ENCODE measurements around the gene MAP2K5. TPM values are rescaled to one million over a fixed set of nuclear protein-coding genes. Genes with fewer than 3 reads are reported as not detected.

Gene MAP2K5
- total and polyA plus RNA-seq, 4 donors = 3.8 to 6.4 (median 5.6) TPM

GRCh38 chr15:67587754-67588153 lies 45.3 kb downstream of the MAP2K5 start:
- no peak for DNase-seq (ENCODE audit: low spot score)
- WGBS = 94% methylated on average over 3 of the region's 3 CpGs
- H3K9ac ChIP-seq (ENCODE audit: low read depth in 1 of 2, low read length in 2 of 2) = no peak overlapping the region
- no peaks in the 10 kb centered on the region for H3K27me3 ChIP-seq (ENCODE audit: control insufficient read depth in 4 of 4, insufficient read depth in 4 of 4, low read length in 3 of 4)
- no peaks in the 10 kb centered on the region for H3K9me3 ChIP-seq (ENCODE audit: control insufficient read depth in 4 of 4, low read length in 3 of 4)
- H3K4me1 ChIP-seq (ENCODE audit: control insufficient read depth in 4 of 4, insufficient read depth in 4 of 4, low read length in 3 of 4) = no peaks in the 10 kb centered on the region
- no peak for TF ChIP-seq RAD21 (IDR thresholded peaks at IDR 0.05)
- no peak for TF ChIP-seq MAX (IDR thresholded peaks at IDR 0.05)
- no peak for TF ChIP-seq EGR1 (IDR thresholded peaks at IDR 0.05; ENCODE audit: low read depth in 2 of 2)
- TF ChIP-seq SP1 (IDR thresholded peaks at IDR 0.05) = no peak
- TF ChIP-seq FOXA1 (IDR thresholded peaks at IDR 0.05) = no peak
- TF ChIP-seq RXRA (IDR thresholded peaks at IDR 0.05) = no peak
- no peak for TF ChIP-seq ZBTB33 (IDR thresholded peaks at IDR 0.05)
- TF ChIP-seq HNF4G (IDR thresholded peaks at IDR 0.05) = no peak
- TF ChIP-seq HNF4A (conservative IDR thresholded peaks at IDR 0.05) = no peak
- TF ChIP-seq JUND (IDR thresholded peaks at IDR 0.05) = no peak
- H3K27ac ChIP-seq (ENCODE audit: low read depth in 1 of 2, low read length in 2 of 2) = no peak overlapping the region
- H3K36me3 ChIP-seq (ENCODE audit: control insufficient read depth in 4 of 4, insufficient read depth in 3 of 4, low read depth in 1 of 4, low read length in 3 of 4) = peaks cover 1 to 26% (median 17%) of the 10 kb centered on the region in 4 donors
- H3K4me3 ChIP-seq (ENCODE audit: low read depth in 1 of 3, low read length in 3 of 3) = no peak overlapping the region

- no peaks in the 10 kb centered on the region for H3K9me3 ChIP-seq (ENCODE audit: control insufficient read depth in 4 of 4, low read length in 3 of 4)
- H3K36me3 ChIP-seq (ENCODE audit: control insufficient read depth in 4 of 4, insufficient read depth in 3 of 4, low read depth in 1 of 4, low read length in 3 of 4) = peaks cover 1 to 39% (median 19%) of the 10 kb centered on the region in 4 donors
- no peak overlapping the region for H3K4me3 ChIP-seq (ENCODE audit: low read depth in 1 of 3, low read length in 3 of 3)
- H3K9ac ChIP-seq (ENCODE audit: low read depth in 1 of 2, low read length in 2 of 2) = no peak overlapping the region
- no peak for DNase-seq (ENCODE audit: low spot score)
- no peak overlapping the region for H3K27ac ChIP-seq (ENCODE audit: low read depth in 1 of 2, low read length in 2 of 2)
- H3K4me1 ChIP-seq (ENCODE audit: control insufficient read depth in 4 of 4, insufficient read depth in 4 of 4, low read length in 3 of 4) = no peaks in the 10 kb centered on the region
- no peaks in the 10 kb centered on the region for H3K27me3 ChIP-seq (ENCODE audit: control insufficient read depth in 4 of 4, insufficient read depth in 4 of 4, low read length in 3 of 4)
- no peak for TF ChIP-seq TAF1 (conservative IDR thresholded peaks at IDR 0.05)
- no peak for TF ChIP-seq CTCF (IDR thresholded peaks at IDR 0.05; ENCODE audit: low read depth, low read length, missing input control)
- TF ChIP-seq HNF4G (IDR thresholded peaks at IDR 0.05) = no peak
- no peak for TF ChIP-seq GABPA (IDR thresholded peaks at IDR 0.05 in 1 of 2, conservative IDR thresholded peaks at IDR 0.05 in 1 of 2)
- no peak for TF ChIP-seq YY1 (IDR thresholded peaks at IDR 0.05)
- TF ChIP-seq REST (IDR thresholded peaks at IDR 0.05) = no peak
- no peak for TF ChIP-seq ATF3 (IDR thresholded peaks at IDR 0.05)
- no peak for TF ChIP-seq SP1 (IDR thresholded peaks at IDR 0.05)
- no peak for TF ChIP-seq ZBTB33 (IDR thresholded peaks at IDR 0.05)
- TF ChIP-seq MAX (IDR thresholded peaks at IDR 0.05) = no peak
- no peak for TF ChIP-seq JUND (IDR thresholded peaks at IDR 0.05)
- 99% methylated on average over 3 of the region's 3 CpGs for WGBS
These were observed 47.7 kb downstream of the MAP2K5 start for GRCh38 chr15:67590191-67590590.

Measured in liver (tissue), 9 donors.